Keratinocyte (primary cell): ENCODE results near the gene BCL7A. TPM values are rescaled to one million over a fixed set of nuclear protein-coding genes. Genes with fewer than 3 reads are reported as not detected.
"Not testable (repeated sequence)": the region's sequence is repeated elsewhere in the genome, so short reads cannot be mapped to it uniquely, and the experiment has no call there.

Experiments
- DNase-seq: peaks from one replicate; pipeline ENCODE4 v3.0.0-alpha.2; 2011; ENCODE audit warnings: low read depth, missing footprints, low spot score
- FAIRE-seq: peaks from 2 replicates; lab custom pipeline; 2011; peaks lifted over from hg19 to GRCh38; lab: Jason Lieb, UNC
- H2AFZ ChIP-seq: 2 replicates; pipeline ENCODE4 v1.6.0; 2012; ENCODE audit warnings: low read length, control low read depth, inconsistent platforms; ENCODE audit not compliant: control insufficient read depth
- H3K27ac ChIP-seq: 2 replicates; pipeline ENCODE4 v1.5.1; 2011; ENCODE audit warnings: low read length; ENCODE audit not compliant: control insufficient read depth, insufficient read depth
- H3K27me3 ChIP-seq: 3 replicates; pipeline ENCODE4 v1.6.0; 2011; ENCODE audit warnings: low read length; ENCODE audit not compliant: control insufficient read depth, insufficient read depth; ENCODE audit errors: extremely low read depth
- H3K36me3 ChIP-seq, 2 experiments: 2 replicates in 1 of 2; 3 replicates in 1 of 2; pipeline ENCODE4 v1.5.1; 2011; ENCODE audit warnings: low read length in 2 of 2, mild to moderate bottlenecking in 1 of 2; ENCODE audit not compliant: control insufficient read depth in 2 of 2, insufficient read depth in 2 of 2; ENCODE audit errors: extremely low read depth in 1 of 2
- H3K4me1 ChIP-seq: 3 replicates; pipeline ENCODE4 v1.5.1; 2011; ENCODE audit warnings: low read length; ENCODE audit not compliant: control insufficient read depth, insufficient read depth; ENCODE audit errors: extremely low read depth
- H3K4me2 ChIP-seq: 3 replicates; pipeline ENCODE4 v1.6.0; 2011; ENCODE audit warnings: low read depth, low read length; ENCODE audit not compliant: control insufficient read depth, insufficient read depth; ENCODE audit errors: extremely low read depth
- H3K4me3 ChIP-seq, 3 experiments: fragments of 200-600 bp in 1 of 3; sonication (generic) in 1 of 3; 2 replicates in 2 of 3; 3 replicates in 1 of 3; pipeline ENCODE4 v1.5.1; 2011 to 2016; ENCODE audit warnings: low read length in 3 of 3, mild to moderate bottlenecking in 3 of 3, control low read depth in 2 of 3, inconsistent platforms in 1 of 3, low read depth in 1 of 3, mixed read lengths in 1 of 3, mixed run types in 1 of 3, moderate library complexity in 1 of 3; ENCODE audit not compliant: control insufficient read depth in 2 of 3, insufficient read depth in 2 of 3; ENCODE audit errors: extremely low read depth in 1 of 3
- H3K79me2 ChIP-seq: 2 replicates; pipeline ENCODE4 v1.6.0; 2012; ENCODE audit warnings: low read length; ENCODE audit not compliant: control insufficient read depth, insufficient read depth
- H3K9ac ChIP-seq: 3 replicates; pipeline ENCODE4 v1.6.0; 2011; ENCODE audit warnings: low read length; ENCODE audit not compliant: control insufficient read depth, insufficient read depth; ENCODE audit errors: extremely low read depth
- H3K9me1 ChIP-seq: 3 replicates; pipeline ENCODE4 v1.6.0; 2011; ENCODE audit warnings: low read length; ENCODE audit not compliant: control insufficient read depth, insufficient read depth; ENCODE audit errors: extremely low read depth
- H3K9me3 ChIP-seq: 2 replicates; pipeline ENCODE4 v1.5.1; 2012; ENCODE audit warnings: low read depth, low read length; ENCODE audit not compliant: control insufficient read depth
- H4K20me1 ChIP-seq: 3 replicates; pipeline ENCODE4 v1.6.0; 2011; ENCODE audit warnings: low read length; ENCODE audit not compliant: control insufficient read depth, insufficient read depth; ENCODE audit errors: extremely low read depth
- CTCF ChIP-seq, 3 experiments: IDR thresholded peaks in 1 of 3; conservative IDR thresholded peaks in 1 of 3; optimal IDR thresholded peaks in 1 of 3; 2 replicates in 2 of 3; 3 replicates in 1 of 3; pipeline versions ENCODE3 to v1.5.1; 2011; ENCODE audit warnings: low read length in 3 of 3, mild to moderate bottlenecking in 3 of 3, moderate library complexity in 2 of 3, control low read depth in 1 of 3, inconsistent platforms in 1 of 3; ENCODE audit not compliant: insufficient read depth in 2 of 3; ENCODE audit errors: extremely low read depth in 1 of 3
- EZH2 ChIP-seq: IDR thresholded peaks from one replicate; pipeline ENCODE4 v1.6.1; 2012; ENCODE audit warnings: inconsistent platforms, mild to moderate bottlenecking, low read length, moderate library complexity
- dilution Hi-C: fragments of 300-500 bp; cut with MboI; formaldehyde crosslinking; loops from one replicate; pipeline ENCODE4 v1.7.0; 2020; ENCODE audit warnings: low sequenced_read_pairs; ENCODE audit not compliant: extremely low pct_ligation_motif_present
- polyA plus RNA-seq, 5 experiments: library from polyadenylated mRNA; depleted of rRNA in 3 of 5; stranded (reverse) in 3 of 5; stranded (forward) in 1 of 5; unstranded in 1 of 5; fragments of >200 nt; gene quantifications; 1 replicate in 1 of 5; 2 replicates in 3 of 5; 3 replicates in 1 of 5; pipeline versions ENCODE4 v1.2.1 to v1.2.3, GENCODE V29; 2011 to 2012; ENCODE audit warnings: missing spikeins in 2 of 5, low read depth in 1 of 5, low replicate concordance in 1 of 5

Gene BCL7A
- polyA plus RNA-seq, 1 donor (not counting 4 experiments of a cell fraction or from before 2014, with no cell fraction given): 12.8 TPM

DNA sequence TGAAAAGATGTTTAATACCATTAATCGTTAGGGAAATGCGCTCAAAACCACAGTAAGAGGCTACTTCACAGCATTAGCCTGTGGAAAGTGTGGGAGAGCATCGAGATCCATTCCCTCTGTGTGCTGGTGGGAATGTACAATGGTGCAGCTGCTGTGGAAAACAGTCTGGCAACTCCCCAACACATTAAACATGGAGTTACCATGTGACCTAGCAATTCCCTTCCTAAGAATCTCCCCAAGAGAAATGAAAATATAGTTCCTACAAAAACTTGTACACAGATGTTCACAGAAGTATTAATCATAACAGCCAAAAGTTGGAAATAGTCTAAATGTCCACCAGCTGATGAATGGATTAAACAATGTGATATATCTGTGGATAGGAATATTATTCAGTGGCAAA, 80.6 kb downstream of the BCL7A start:
- Histone ChIP-seq H3K9ac (no peak overlapping the region), H3K9me1 (peaks cover 7% of the 10 kb centered on the region), H3K36me3 (peaks cover 0 to 6% of the 10 kb centered on the region in 2 experiments), H3K4me3 (no peak overlapping the region), H3K27me3 (no peaks in the 10 kb centered on the region), H4K20me1 (peaks cover 4% of the 10 kb centered on the region), H2AFZ (no peak overlapping the region), H3K79me2 (peaks cover 80% of the 10 kb centered on the region), H3K9me3 (no peaks in the 10 kb centered on the region), H3K4me2 (no peak overlapping the region), H3K27ac (no peak overlapping the region), H3K4me1 (peaks cover 33% of the 10 kb centered on the region)
- dilution Hi-C loops: no loop called here
- FAIRE-seq (no peak), DNase-seq (no peak)
- TF ChIP-seq EZH2 (no peak), CTCF (optimal IDR thresholded peaks at IDR 0.05 in 1 of 3, IDR thresholded peaks at IDR 0.05 in 1 of 3, conservative IDR thresholded peaks at IDR 0.05 in 1 of 3; ENCODE audit: extremely low read depth in 1 of 3, insufficient read depth in 2 of 3, low read length in 3 of 3) (no peak)

DNA sequence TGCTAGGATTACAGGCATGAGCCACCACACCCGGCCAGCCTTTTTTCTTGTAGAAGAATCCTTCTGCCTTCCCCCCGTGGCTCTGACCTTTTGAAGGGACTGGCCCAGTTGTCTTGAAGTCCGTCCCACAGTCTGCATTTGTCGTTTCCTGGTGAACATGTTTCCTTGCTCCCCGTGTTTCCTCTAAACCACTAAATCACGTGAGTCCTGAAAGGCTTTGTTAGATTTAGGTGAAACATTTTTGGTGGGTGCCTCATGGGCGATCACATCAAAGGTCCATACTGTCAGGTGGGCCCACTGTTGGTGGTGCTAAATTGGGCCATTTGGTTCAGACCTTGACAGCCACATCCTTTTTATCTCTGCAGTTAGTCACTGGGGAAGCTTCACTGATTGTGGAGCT, 83.2 kb downstream of the BCL7A start:
- DNase-seq: no peak
- TF ChIP-seq CTCF (optimal IDR thresholded peaks at IDR 0.05 in 1 of 3, IDR thresholded peaks at IDR 0.05 in 1 of 3, conservative IDR thresholded peaks at IDR 0.05 in 1 of 3; ENCODE audit: extremely low read depth in 1 of 3, insufficient read depth in 2 of 3, low read length in 3 of 3) (no peak), EZH2 (no peak)
- Histone ChIP-seq H2AFZ (no peak overlapping the region), H3K9me1 (peaks cover 6% of the 10 kb centered on the region), H3K27me3 (no peaks in the 10 kb centered on the region), H3K36me3 (peaks cover 0 to 5% of the 10 kb centered on the region in 2 experiments), H3K79me2 (peaks cover 74% of the 10 kb centered on the region), H3K9me3 (no peaks in the 10 kb centered on the region), H3K4me1 (peaks cover 24% of the 10 kb centered on the region), H3K27ac (no peak overlapping the region), H3K4me2 (no peak overlapping the region), H3K4me3 (no peak overlapping the region), H4K20me1 (peaks cover 4% of the 10 kb centered on the region), H3K9ac (no peak overlapping the region)
- FAIRE-seq: no peak
- dilution Hi-C loops: no loop called here

GRCh38 chr12:122105496-122105895, 83.8 kb downstream of the BCL7A start:
- H3K4me3 ChIP-seq, H3K27me3 ChIP-seq, H3K9me1 ChIP-seq, FAIRE-seq, H3K4me2 ChIP-seq, DNase-seq, H3K36me3 ChIP-seq, H4K20me1 ChIP-seq, H3K9me3 ChIP-seq, H3K9ac ChIP-seq, H3K27ac ChIP-seq, H2AFZ ChIP-seq, dilution Hi-C loops: not testable (repeated sequence)
- peaks cover 21% of the 10 kb centered on the region for H3K4me1 ChIP-seq
- H3K79me2 ChIP-seq: peaks cover 73% of the 10 kb centered on the region
